ENCODE results near the gene RAB6B.

The RAB6B gene

GRCh38 chr3:133831966-133832801, 63.5 kb downstream of the RAB6B start:
- H3K4me3 ChIP-seq (ENCODE audit: low read depth, low read length), result no peak overlapping the region
- no peak overlapping the region for H3K27ac ChIP-seq
- no peaks in the 10 kb centered on the region for H3K9me3 ChIP-seq (ENCODE audit: control insufficient read depth, low read length)
- no peaks in the 10 kb centered on the region for H3K36me3 ChIP-seq (ENCODE audit: control insufficient read depth, insufficient read depth, low read length)
- no peaks in the 10 kb centered on the region for H3K27me3 ChIP-seq (ENCODE audit: control insufficient read depth, insufficient read depth, low read length)
- H3K4me1 ChIP-seq, result no peaks in the 10 kb centered on the region
- H3K4me2 ChIP-seq (ENCODE audit: low read length), result no peak overlapping the region
- TF ChIP-seq CTCF (IDR thresholded peaks at IDR 0.05), result no peak
- no peaks in the 10 kb centered on the region for H3K79me2 ChIP-seq
- no peak overlapping the region for H3K9ac ChIP-seq
- H2AFZ ChIP-seq, result no peak overlapping the region

- no peaks in the 10 kb centered on the region for H3K79me2 ChIP-seq
- H3K27ac ChIP-seq, result no peak overlapping the region
- no peak overlapping the region for H3K4me2 ChIP-seq (ENCODE audit: low read length)
- H2AFZ ChIP-seq, result no peak overlapping the region
- no peaks in the 10 kb centered on the region for H3K4me1 ChIP-seq
- no peak for TF ChIP-seq CTCF (IDR thresholded peaks at IDR 0.05)
- no peak overlapping the region for H3K9ac ChIP-seq
- H3K4me3 ChIP-seq (ENCODE audit: low read depth, low read length), result no peak overlapping the region
- no peaks in the 10 kb centered on the region for H3K36me3 ChIP-seq (ENCODE audit: control insufficient read depth, insufficient read depth, low read length)
- no peaks in the 10 kb centered on the region for H3K27me3 ChIP-seq (ENCODE audit: control insufficient read depth, insufficient read depth, low read length)
- H3K9me3 ChIP-seq (ENCODE audit: control insufficient read depth, low read length), result no peaks in the 10 kb centered on the region
Observed at GRCh38 chr3:133830071-133830470, 65.6 kb downstream of the RAB6B start.

GRCh38 chr3:133829310-133829707, 66.4 kb downstream of the RAB6B start:
- no peaks in the 10 kb centered on the region for H3K36me3 ChIP-seq (ENCODE audit: control insufficient read depth, insufficient read depth, low read length)
- no peak overlapping the region for H3K27ac ChIP-seq
- no peaks in the 10 kb centered on the region for H3K79me2 ChIP-seq
- H3K9me3 ChIP-seq (ENCODE audit: control insufficient read depth, low read length), result no peaks in the 10 kb centered on the region
- no peak for TF ChIP-seq CTCF (IDR thresholded peaks at IDR 0.05)
- H3K27me3 ChIP-seq (ENCODE audit: control insufficient read depth, insufficient read depth, low read length), result no peaks in the 10 kb centered on the region
- no peak overlapping the region for H2AFZ ChIP-seq
- H3K9ac ChIP-seq, result no peak overlapping the region
- no peak overlapping the region for H3K4me3 ChIP-seq (ENCODE audit: low read depth, low read length)
- no peaks in the 10 kb centered on the region for H3K4me1 ChIP-seq
- no peak overlapping the region for H3K4me2 ChIP-seq (ENCODE audit: low read length)

- TF ChIP-seq CTCF (IDR thresholded peaks at IDR 0.05), result no peak
- Histone ChIP-seq H3K9me3 (ENCODE audit: control insufficient read depth, low read length) (no peaks in the 10 kb centered on the region), H3K4me1 (no peaks in the 10 kb centered on the region), H3K4me2 (ENCODE audit: low read length) (no peak overlapping the region), H3K79me2 (no peaks in the 10 kb centered on the region), H3K27ac (no peak overlapping the region), H3K36me3 (ENCODE audit: control insufficient read depth, insufficient read depth, low read length) (no peaks in the 10 kb centered on the region), H3K4me3 (ENCODE audit: low read depth, low read length) (no peak overlapping the region), H3K9ac (no peak overlapping the region), H3K27me3 (ENCODE audit: control insufficient read depth, insufficient read depth, low read length) (no peaks in the 10 kb centered on the region), H2AFZ (no peak overlapping the region)
Observed at GRCh38 chr3:133828576-133829309, 66.9 kb downstream of the RAB6B start.

Measured in parathyroid adenoma (tissue), 2 donors.